Mucosa of descending colon (tissue), 3 donors: ENCODE data around the gene PAEP. TPM values are rescaled to one million over a fixed set of nuclear protein-coding genes. Genes with fewer than 3 reads are reported as not detected.

Experiments
- ATAC-seq: fragments of 200-7000 bp; cut with Tn5 transposase; one replicate; pipeline ENCODE4 v1.9.1; 2020; ENCODE audit warnings: mild to moderate bottlenecking, moderate library complexity
- DNase-seq, 3 donors: peaks; one replicate each; pipeline ENCODE4 v3.0.0-alpha.2; 2020
- H3K36me3 ChIP-seq: fragments of 200-600 bp; one replicate; pipeline ENCODE4 v1.8.0; 2021; ENCODE audit warnings: low read depth, mild to moderate bottlenecking
- H3K4me1 ChIP-seq: fragments of 200-600 bp; one replicate; pipeline ENCODE4 v1.8.0; 2021; ENCODE audit warnings: low read depth, mild to moderate bottlenecking
- H3K4me3 ChIP-seq: fragments of 200-600 bp; one replicate; pipeline ENCODE4 v1.8.0; 2021; ENCODE audit warnings: mild to moderate bottlenecking
- H3K9me3 ChIP-seq: fragments of 200-600 bp; one replicate; pipeline ENCODE4 v1.8.0; 2021; ENCODE audit warnings: mild to moderate bottlenecking
- CTCF ChIP-seq: fragments of 200-600 bp; IDR thresholded peaks from one replicate; pipeline ENCODE4 v1.8.0; 2022; ENCODE audit warnings: antibody characterized with exemption, mild to moderate bottlenecking
- intact Hi-C, 2 donors: fragments of 100-400 bp; cut with DNase I in 1 of 2; cut with micrococcal nuclease in 1 of 2; formaldehyde crosslinking; loops; one replicate each; pipeline versions ENCODE4 v1.11.0 to v1.11.1; 2022; cut with DNase I, micrococcal nuclease
- total RNA-seq, 3 donors: library from RNA; stranded (reverse); fragmentation: NEBNext Ultra II Directional in 2 of 3; extraction: Animal tissue kit (Norgen Biotek cat#: 25700) in 2 of 3; gene quantifications; one replicate each; pipeline versions ENCODE4 v1.2.1 to v1.2.4, GENCODE V29; 2021 to 2023
- donor health status: DM: no; HTN: no; CAD: no; lungs with moderate emphysema.
- donor health status: DM: no; HTN: no; CAD: no.
- donor health status: DM: no; HTN: yes; CAD: no.

Gene PAEP
- total RNA-seq, 3 donors from 2014 or later: not detected

GRCh38 chr9:135572233-135572632, 10.7 kb downstream of the PAEP start:
- intact Hi-C loops: no loop called here
- DNase-seq: no peak
- TF ChIP-seq CTCF: no peak
- H3K4me3 ChIP-seq: no peak overlapping the region
- ATAC-seq: no peak
- no peaks in the 10 kb centered on the region for H3K4me1 ChIP-seq
- H3K9me3 ChIP-seq: no peaks in the 10 kb centered on the region
- H3K36me3 ChIP-seq: no peaks in the 10 kb centered on the region

GRCh38 chr9:135573124-135573523, 11.6 kb downstream of the PAEP start:
- intact Hi-C loops: no loop called here
- no peaks in the 10 kb centered on the region for H3K4me1 ChIP-seq
- ATAC-seq (no peak), DNase-seq (no peak)
- H3K36me3 ChIP-seq: no peaks in the 10 kb centered on the region
- no peak for TF ChIP-seq CTCF
- H3K4me3 ChIP-seq: no peak overlapping the region
- no peaks in the 10 kb centered on the region for H3K9me3 ChIP-seq

- Histone ChIP-seq H3K4me3 (no peak overlapping the region), H3K36me3 (no peaks in the 10 kb centered on the region), H3K4me1 (no peaks in the 10 kb centered on the region), H3K9me3 (no peaks in the 10 kb centered on the region)
- DNase-seq (no peak), ATAC-seq (no peak)
- no peak for TF ChIP-seq CTCF
- intact Hi-C loops: no loop called here
Observed at GRCh38 chr9:135574331-135574730, 12.8 kb downstream of the PAEP start.

GRCh38 chr9:135574943-135575342, 13.4 kb downstream of the PAEP start:
- Histone ChIP-seq H3K36me3 (no peaks in the 10 kb centered on the region), H3K4me1 (no peaks in the 10 kb centered on the region), H3K4me3 (no peak overlapping the region), H3K9me3 (no peaks in the 10 kb centered on the region)
- intact Hi-C loops: no loop called here
- ATAC-seq (no peak), DNase-seq (no peak)
- TF ChIP-seq CTCF: no peak

- no peak overlapping the region for H3K4me3 ChIP-seq
- ATAC-seq: no peak
- TF ChIP-seq CTCF: no peak
- no peak for DNase-seq
- no peaks in the 10 kb centered on the region for H3K9me3 ChIP-seq
- no peaks in the 10 kb centered on the region for H3K4me1 ChIP-seq
- no peaks in the 10 kb centered on the region for H3K36me3 ChIP-seq
- intact Hi-C loops: no loop called here
Observed at GRCh38 chr9:135575995-135576631, 14.6 kb downstream of the PAEP start.

GRCh38 chr9:135577256-135577655, 15.7 kb downstream of the PAEP start:
- intact Hi-C loops: no loop called here
- no peaks in the 10 kb centered on the region for H3K36me3 ChIP-seq
- no peaks in the 10 kb centered on the region for H3K4me1 ChIP-seq
- no peaks in the 10 kb centered on the region for H3K9me3 ChIP-seq
- ATAC-seq: no peak
- DNase-seq: no peak
- no peak for TF ChIP-seq CTCF
- H3K4me3 ChIP-seq: no peak overlapping the region
